ENCODE results near the gene TMEM126B.

The TMEM126B gene

DNA sequence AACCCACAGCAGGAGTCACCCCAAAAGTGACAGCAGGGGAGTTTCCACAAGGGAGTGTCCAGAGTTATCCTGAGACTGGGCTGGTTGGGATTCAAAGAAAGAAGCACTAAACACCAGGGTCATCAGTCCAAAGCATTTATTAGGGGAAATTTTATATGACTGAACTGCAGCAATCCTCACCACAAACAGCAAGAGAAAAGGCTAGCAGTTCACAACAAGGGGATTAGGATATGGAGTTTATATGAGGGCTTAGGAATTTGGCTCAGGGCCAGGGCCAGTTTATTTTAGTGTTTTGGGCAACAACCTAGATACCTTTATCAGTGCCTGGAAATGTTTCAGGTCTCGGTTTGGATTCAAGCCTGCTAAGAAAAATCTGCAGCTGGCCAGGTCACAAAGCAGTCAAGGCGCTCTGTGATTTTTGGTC lies 14.8 kb downstream of the TMEM126B start:
- TF ChIP-seq TOX (CRISPR knock-in tag; IDR thresholded peaks at IDR 0.05; ENCODE audit: borderline replicate concordance) (no peak), TSHZ2 (CRISPR knock-in tag; IDR thresholded peaks at IDR 0.05) (no peak), ZC3H10 (CRISPR knock-in tag; IDR thresholded peaks at IDR 0.05) (no peak), TCF4 (CRISPR knock-in tag; IDR thresholded peaks at IDR 0.05; ENCODE audit: borderline replicate concordance) (no peak), PATZ1 (CRISPR knock-in tag; IDR thresholded peaks at IDR 0.05; ENCODE audit: borderline replicate concordance) (no peak), ZFP30 (CRISPR knock-in tag; IDR thresholded peaks at IDR 0.05) (no peak), ISL1 (CRISPR knock-in tag; IDR thresholded peaks at IDR 0.05) (no peak), POU6F1 (CRISPR knock-in tag; IDR thresholded peaks at IDR 0.05; ENCODE audit: borderline replicate concordance, low read depth) (no peak), ZNF8 (CRISPR knock-in tag; IDR thresholded peaks at IDR 0.05) (no peak), BACH2 (CRISPR knock-in tag; IDR thresholded peaks at IDR 0.05; ENCODE audit: borderline replicate concordance) (no peak), RARB (CRISPR knock-in tag; IDR thresholded peaks at IDR 0.05) (no peak), ZNF70 (CRISPR knock-in tag; IDR thresholded peaks at IDR 0.05) (no peak), ZFP3 (CRISPR knock-in tag; IDR thresholded peaks at IDR 0.05) (no peak), ESRRG (CRISPR knock-in tag; IDR thresholded peaks at IDR 0.05) (no peak), ZNF565 (CRISPR knock-in tag; conservative IDR thresholded peaks at IDR 0.05; ENCODE audit: low read depth) (no peak), CSRNP3 (CRISPR knock-in tag; IDR thresholded peaks at IDR 0.05) (no peak), ARNTL (CRISPR knock-in tag; IDR thresholded peaks at IDR 0.05; ENCODE audit: borderline replicate concordance, low read depth) (no peak)

DNA sequence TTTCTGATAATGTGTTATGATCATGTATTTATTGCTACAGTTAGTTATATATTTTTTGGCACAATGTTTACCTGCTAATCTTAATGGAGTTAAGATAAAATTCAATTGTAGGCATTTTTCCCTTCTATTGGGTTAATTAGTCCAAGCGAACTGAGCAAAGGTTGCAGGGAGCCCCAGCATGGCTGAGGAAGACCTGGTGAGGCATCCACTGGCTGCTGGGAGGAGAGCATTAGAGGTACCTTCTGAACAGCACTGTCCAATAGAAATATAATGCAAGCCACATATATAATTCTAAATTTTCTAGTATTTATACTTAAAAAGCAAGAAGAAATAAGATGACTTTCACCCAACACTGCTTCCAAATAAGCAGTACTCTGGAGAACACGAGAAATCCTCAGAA lies 18.7 kb downstream of the TMEM126B start:
- no peak for TF ChIP-seq ZFP30 (CRISPR knock-in tag; IDR thresholded peaks at IDR 0.05)
- no peak for TF ChIP-seq GLIS3 (CRISPR knock-in tag; IDR thresholded peaks at IDR 0.05)
- no peak for TF ChIP-seq ZNF70 (CRISPR knock-in tag; IDR thresholded peaks at IDR 0.05)
- no peak for TF ChIP-seq ZC3H10 (CRISPR knock-in tag; IDR thresholded peaks at IDR 0.05)
- no peak for TF ChIP-seq TOX (CRISPR knock-in tag; IDR thresholded peaks at IDR 0.05; ENCODE audit: borderline replicate concordance)
- no peak for TF ChIP-seq OSR1 (CRISPR knock-in tag; IDR thresholded peaks at IDR 0.05)
- no peak for TF ChIP-seq ZNF565 (CRISPR knock-in tag; conservative IDR thresholded peaks at IDR 0.05; ENCODE audit: low read depth)
- no peak for TF ChIP-seq TCF4 (CRISPR knock-in tag; IDR thresholded peaks at IDR 0.05; ENCODE audit: borderline replicate concordance)
- no peak for TF ChIP-seq ZNF8 (CRISPR knock-in tag; IDR thresholded peaks at IDR 0.05)
- TF ChIP-seq ISL1 (CRISPR knock-in tag; IDR thresholded peaks at IDR 0.05): no peak
- no peak for TF ChIP-seq RARB (CRISPR knock-in tag; IDR thresholded peaks at IDR 0.05)
- TF ChIP-seq, protein P1, sequence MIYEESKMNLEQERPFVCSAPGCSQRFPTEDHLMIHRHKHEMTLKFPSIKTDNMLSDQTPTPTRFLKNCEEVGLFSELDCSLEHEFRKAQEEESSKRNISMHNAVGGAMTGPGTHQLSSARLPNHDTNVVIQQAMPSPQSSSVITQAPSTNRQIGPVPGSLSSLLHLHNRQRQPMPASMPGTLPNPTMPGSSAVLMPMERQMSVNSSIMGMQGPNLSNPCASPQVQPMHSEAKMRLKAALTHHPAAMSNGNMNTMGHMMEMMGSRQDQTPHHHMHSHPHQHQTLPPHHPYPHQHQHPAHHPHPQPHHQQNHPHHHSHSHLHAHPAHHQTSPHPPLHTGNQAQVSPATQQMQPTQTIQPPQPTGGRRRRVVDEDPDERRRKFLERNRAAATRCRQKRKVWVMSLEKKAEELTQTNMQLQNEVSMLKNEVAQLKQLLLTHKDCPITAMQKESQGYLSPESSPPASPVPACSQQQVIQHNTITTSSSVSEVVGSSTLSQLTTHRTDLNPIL (CRISPR knock-in tag; IDR thresholded peaks at IDR 0.05; ENCODE audit: low read depth): no peak
- TF ChIP-seq ARNTL (CRISPR knock-in tag; IDR thresholded peaks at IDR 0.05; ENCODE audit: borderline replicate concordance, low read depth): no peak
- no peak for TF ChIP-seq CSRNP3 (CRISPR knock-in tag; IDR thresholded peaks at IDR 0.05)
- TF ChIP-seq SNAI2 (CRISPR knock-in tag; IDR thresholded peaks at IDR 0.05): no peak
- no peak for TF ChIP-seq BACH2 (CRISPR knock-in tag; IDR thresholded peaks at IDR 0.05; ENCODE audit: borderline replicate concordance)
- no peak for TF ChIP-seq POU6F1 (CRISPR knock-in tag; IDR thresholded peaks at IDR 0.05; ENCODE audit: borderline replicate concordance, low read depth)
- TF ChIP-seq ZFP3 (CRISPR knock-in tag; IDR thresholded peaks at IDR 0.05): no peak
- no peak for TF ChIP-seq TSHZ2 (CRISPR knock-in tag; IDR thresholded peaks at IDR 0.05)
- peak; percentile 25 for ATAC-seq

More for the DNA sequence above, 14.8 kb downstream of the TMEM126B start:
- no peak for ATAC-seq

All from SK-N-SH treated with all-trans-retinoic acid at 6 μM for 48 hours (cell line).